AG10803 (cell line): ENCODE results near the gene BLMH.

Source experiments
- DNase-seq: peaks from one replicate; pipeline ENCODE4 v3.0.0; 2010; ENCODE audit warnings: low read depth
- H3K4me3 ChIP-seq: 2 replicates; pipeline ENCODE4 v1.5.1; 2011; ENCODE audit warnings: mild to moderate bottlenecking, low read length, control low read depth
- CTCF ChIP-seq: conservative IDR thresholded peaks from 2 replicates; pipeline ENCODE4 v1.5.1; 2011; ENCODE audit warnings: mild to moderate bottlenecking, low read length, control low read depth, inconsistent platforms

Gene BLMH

GRCh38 chr17:30321314-30321713 is 29.6 kb upstream of the BLMH start:
- no peak for TF ChIP-seq CTCF
- no peak overlapping the region for H3K4me3 ChIP-seq
- no peak for DNase-seq

- no peak overlapping the region for H3K4me3 ChIP-seq
- DNase-seq, result no peak
- no peak for TF ChIP-seq CTCF
Observed at GRCh38 chr17:30318155-30318554, 26.4 kb upstream of the BLMH start.

- H3K4me3 ChIP-seq, result no peak overlapping the region
- no peak for DNase-seq
- TF ChIP-seq CTCF, result no peak
Observed at GRCh38 chr17:30316736-30317135, 25.0 kb upstream of the BLMH start.

DNA sequence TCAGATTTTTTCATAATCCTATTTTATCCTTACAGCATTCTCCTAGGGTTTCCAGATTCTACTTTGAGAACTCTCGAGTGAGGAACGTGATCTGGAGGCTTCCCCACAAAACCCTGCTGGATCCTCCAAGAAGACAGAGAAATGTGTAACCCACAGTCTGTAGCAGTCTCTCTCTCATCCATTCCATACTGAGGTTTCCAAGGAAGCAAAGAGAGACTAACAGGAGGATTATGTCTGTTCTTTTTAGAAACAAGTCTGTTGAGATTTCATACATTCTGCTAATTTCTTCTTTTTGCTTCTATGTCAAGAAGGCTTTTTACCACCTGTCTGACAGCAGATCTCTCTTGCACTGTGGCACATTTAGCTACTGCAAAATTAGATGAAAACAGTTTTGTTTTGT is 23.4 kb upstream of the BLMH start:
- H3K4me3 ChIP-seq, result no peak overlapping the region
- DNase-seq, result no peak

DNA sequence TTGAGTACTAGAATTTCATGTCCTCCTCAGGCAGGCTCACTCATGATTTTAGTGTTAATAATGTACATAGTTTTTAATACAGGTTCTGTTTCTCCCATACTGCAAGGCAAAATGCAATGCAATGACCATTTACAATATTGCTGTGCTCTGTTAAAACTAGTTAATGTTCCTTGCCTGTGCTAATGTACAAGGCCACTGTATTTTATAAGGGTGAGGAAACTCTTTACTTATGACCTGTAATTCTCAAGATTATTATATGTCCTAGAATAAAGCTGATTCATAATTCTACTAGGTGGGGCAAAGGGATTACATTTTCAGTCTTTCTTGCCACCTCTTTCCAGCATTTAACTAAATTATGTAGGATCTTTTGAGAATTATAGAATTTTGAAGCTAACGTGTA is 22.7 kb upstream of the BLMH start:
- TF ChIP-seq CTCF, result no peak
- H3K4me3 ChIP-seq, result no peak overlapping the region
- DNase-seq, result no peak

More for the DNA sequence above, 23.4 kb upstream of the BLMH start:
- no peak for TF ChIP-seq CTCF

DNA sequence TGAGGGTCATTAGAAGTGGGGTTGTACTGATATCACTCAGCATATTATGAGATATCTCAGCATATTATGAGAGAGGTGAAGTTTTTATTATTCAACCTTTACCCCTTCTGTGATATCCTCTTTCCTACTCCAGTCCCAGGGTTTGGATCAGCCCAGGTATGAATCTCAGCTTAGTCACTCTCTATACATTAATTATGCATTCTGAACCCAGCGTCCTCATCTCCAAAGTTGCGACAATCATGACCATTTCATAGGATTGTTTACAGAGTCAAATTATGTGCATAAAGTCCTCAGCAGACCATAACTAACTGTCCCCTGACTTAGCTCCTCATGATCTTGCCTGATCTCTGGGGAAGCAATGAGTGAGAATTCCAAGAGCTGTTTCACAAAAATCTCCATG is 20.5 kb upstream of the BLMH start:
- DNase-seq, result no peak
- no peak for TF ChIP-seq CTCF

DNA sequence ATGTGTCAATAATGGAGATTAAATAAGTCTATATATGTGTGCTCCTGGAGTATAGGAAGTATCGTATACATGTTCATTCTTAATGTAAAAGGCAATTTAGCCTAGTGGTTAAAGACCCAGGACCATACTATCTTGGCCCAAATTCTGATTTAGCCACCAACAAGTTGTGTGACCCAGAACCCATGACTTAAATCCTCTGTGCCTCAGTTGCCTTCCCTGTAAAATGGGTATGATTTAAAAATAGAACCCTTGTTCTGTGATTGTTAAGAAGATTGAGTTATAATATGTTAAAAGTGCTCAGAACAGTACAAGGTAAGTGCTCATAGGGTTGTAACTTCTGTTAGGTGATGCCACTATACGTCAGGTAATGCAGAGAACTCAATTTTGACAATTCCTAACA is 18.8 kb upstream of the BLMH start:
- H3K4me3 ChIP-seq, result no peak overlapping the region
- no peak for TF ChIP-seq CTCF
- no peak for DNase-seq

More for the DNA sequence above, 20.5 kb upstream of the BLMH start:
- H3K4me3 ChIP-seq, result no peak overlapping the region
